Stomach (tissue), 9 donors: ENCODE data around the gene CRTAP. TPM values are rescaled to one million over a fixed set of nuclear protein-coding genes. Genes with fewer than 3 reads are reported as not detected.

Experiments used
- DNase-seq, 2 donors: peaks; one replicate each; pipeline versions ENCODE4 v3.0.0 to v3.0.0-alpha.2; 2013 to 2019
- H3K27ac ChIP-seq, 5 donors: fragments of 200-600 bp in 4 of 5; sonication (generic) in 4 of 5; one replicate each; pipeline ENCODE4 v1.5.1; 2013 to 2019; ENCODE audit warnings: mild to moderate bottlenecking in 1 of 5, moderate library complexity in 1 of 5
- H3K27me3 ChIP-seq, 3 donors: fragments of 200-600 bp; sonication (generic); one replicate each; pipeline ENCODE4 v1.5.1; 2017 to 2019; ENCODE audit warnings: mixed run types in 1 of 3
- H3K36me3 ChIP-seq, 4 donors: fragments of 200-600 bp; sonication (generic); 1 replicate in 3 of 4; 2 replicates in 1 of 4; pipeline ENCODE4 v1.5.1; 2016 to 2019
- H3K4me1 ChIP-seq, 4 donors: fragments of 200-600 bp; sonication (generic); one replicate each; pipeline ENCODE4 v1.5.1; 2016 to 2019
- H3K4me3 ChIP-seq, 4 donors: fragments of 200-600 bp; sonication (generic) in 3 of 4; one replicate each; pipeline ENCODE4 v1.5.1; 2016 to 2019; ENCODE audit warnings: mild to moderate bottlenecking in 1 of 4
- H3K9me3 ChIP-seq, 4 donors: fragments of 200-600 bp; sonication (generic); one replicate each; pipeline ENCODE4 v1.5.1; 2016 to 2019
- EP300 ChIP-seq: sonication (generic); formaldehyde crosslinking; IDR thresholded peaks from one replicate; pipeline ENCODE4 v1.6.1; 2017; ENCODE audit warnings: antibody characterized with exemption
- POLR2A ChIP-seq, 4 donors: fragments of 450-650 bp; IDR thresholded peaks; one replicate each; pipeline ENCODE4 v1.6.1; 2016; ENCODE audit warnings: antibody characterized with exemption in 4 of 4, control low read depth in 2 of 4, mild to moderate bottlenecking in 1 of 4, moderate library complexity in 1 of 4
- POLR2AphosphoS5 ChIP-seq, 3 donors: sonication (generic); formaldehyde crosslinking; IDR thresholded peaks; one replicate each; pipeline ENCODE4 v1.6.1; 2016; ENCODE audit warnings: antibody characterized with exemption in 3 of 3
- WGBS, 5 donors: extraction: QIAGEN DNeasy Blood & Tissue Kit in 3 of 5; methylation state at CpG; one replicate each; pipeline versions ENCODE4 v1.1.5 to v1.1.7; 2013 to 2018; 5-methylcytosine and 5-hydroxymethylcytosine counted together
- intact Hi-C: fragments of 100-400 bp; cut with DNase I; formaldehyde crosslinking; loops from one replicate; pipeline ENCODE4 v1.15.1; 2023; ENCODE audit warnings: low total_unique reads
- polyA plus RNA-seq, 3 donors: library from polyadenylated mRNA; stranded (reverse); fragments of 200-250 nt; gene quantifications; one replicate each; pipeline ENCODE4 v1.2.3, GENCODE V29; 2013
- total RNA-seq, 5 donors: library from RNA; depleted of rRNA; stranded (reverse); fragments of >200 nt; gene quantifications; one replicate each; pipeline versions ENCODE4 v1.1.0 to v1.2.3, GENCODE V29; 2014 to 2016
- TF ChIP-seq, protein P1 (sequence below), 7 experiments: fragments of 450-650 bp in 4 of 7; fragments of 200-600 bp in 3 of 7; sonication (generic) in 3 of 7; IDR thresholded peaks; one replicate each; pipeline ENCODE4 v1.5.1; 2016 to 2019; ENCODE audit warnings: antibody characterized with exemption in 7 of 7, control low read depth in 2 of 7, mild to moderate bottlenecking in 1 of 7
- donor health status: healthy with polysubstance abuse.
- donor health status: Bipolar disorder and iron deficiency.
- donor health status: healthy.

Gene CRTAP
- total and polyA plus RNA-seq, 8 donors = 65.2 to 284 (median 96.5) TPM

- Histone ChIP-seq H3K27ac (no peak overlapping the region), H3K4me3 (no peak overlapping the region), H3K4me1 (peaks cover 0 to 10% (median 0%) of the 10 kb centered on the region in 4 donors), H3K36me3 (no peaks in the 10 kb centered on the region), H3K9me3 (no peaks in the 10 kb centered on the region), H3K27me3 (peaks cover 0 to 3% (median 0%) of the 10 kb centered on the region in 3 donors)
- TF ChIP-seq POLR2A (IDR thresholded peaks at IDR 0.05) (no peak), EP300 (no peak), POLR2AphosphoS5 (IDR thresholded peaks at IDR 0.05) (no peak)
- TF ChIP-seq, protein P1, sequence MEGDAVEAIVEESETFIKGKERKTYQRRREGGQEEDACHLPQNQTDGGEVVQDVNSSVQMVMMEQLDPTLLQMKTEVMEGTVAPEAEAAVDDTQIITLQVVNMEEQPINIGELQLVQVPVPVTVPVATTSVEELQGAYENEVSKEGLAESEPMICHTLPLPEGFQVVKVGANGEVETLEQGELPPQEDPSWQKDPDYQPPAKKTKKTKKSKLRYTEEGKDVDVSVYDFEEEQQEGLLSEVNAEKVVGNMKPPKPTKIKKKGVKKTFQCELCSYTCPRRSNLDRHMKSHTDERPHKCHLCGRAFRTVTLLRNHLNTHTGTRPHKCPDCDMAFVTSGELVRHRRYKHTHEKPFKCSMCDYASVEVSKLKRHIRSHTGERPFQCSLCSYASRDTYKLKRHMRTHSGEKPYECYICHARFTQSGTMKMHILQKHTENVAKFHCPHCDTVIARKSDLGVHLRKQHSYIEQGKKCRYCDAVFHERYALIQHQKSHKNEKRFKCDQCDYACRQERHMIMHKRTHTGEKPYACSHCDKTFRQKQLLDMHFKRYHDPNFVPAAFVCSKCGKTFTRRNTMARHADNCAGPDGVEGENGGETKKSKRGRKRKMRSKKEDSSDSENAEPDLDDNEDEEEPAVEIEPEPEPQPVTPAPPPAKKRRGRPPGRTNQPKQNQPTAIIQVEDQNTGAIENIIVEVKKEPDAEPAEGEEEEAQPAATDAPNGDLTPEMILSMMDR (IDR thresholded peaks at IDR 0.05) = no peak
- 92 to 98% (median 93%) methylated on average over 18 to 19 of the region's 19 CpGs for WGBS, 5 donors
- DNase-seq = no peak
- intact Hi-C loops = no loop called here
These were observed 38.8 kb downstream of the CRTAP start for GRCh38 chr3:33152363-33153360.

- Histone ChIP-seq H3K36me3 (no peaks in the 10 kb centered on the region), H3K27me3 (peaks cover 0 to 3% (median 0%) of the 10 kb centered on the region in 3 donors), H3K4me1 (no peaks in the 10 kb centered on the region), H3K4me3 (no peak overlapping the region), H3K27ac (no peak overlapping the region), H3K9me3 (no peaks in the 10 kb centered on the region)
- intact Hi-C loops = no loop called here
- TF ChIP-seq, protein P1 (IDR thresholded peaks at IDR 0.05) = no peak
- no peak for TF ChIP-seq POLR2AphosphoS5 (IDR thresholded peaks at IDR 0.05)
- no peak for TF ChIP-seq EP300
- TF ChIP-seq POLR2A (IDR thresholded peaks at IDR 0.05) = no peak
- DNase-seq = no peak
- WGBS, 5 donors = 77 to 90% (median 88%) methylated on average over 4 of the region's 4 CpGs
These were observed 40.0 kb downstream of the CRTAP start for GRCh38 chr3:33153782-33154181.

DNA sequence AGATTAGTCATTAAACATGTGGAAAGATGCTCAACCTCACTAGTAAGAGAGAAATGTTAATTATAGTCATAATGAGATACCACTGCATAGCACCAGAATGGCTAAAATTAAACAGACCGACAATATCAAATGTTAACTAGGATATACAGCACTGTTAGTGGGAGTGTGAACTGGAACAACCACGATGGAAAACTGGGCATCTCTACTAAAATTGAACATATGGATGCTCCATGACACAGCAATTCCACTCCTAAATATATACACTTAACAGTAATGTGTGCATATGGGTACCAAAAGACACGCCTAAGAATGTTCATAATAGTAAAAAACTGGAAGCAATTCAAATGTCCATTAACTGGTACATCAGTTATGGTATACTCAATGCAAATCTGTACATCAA is 41.5 kb downstream of the CRTAP start:
- Histone ChIP-seq H3K27ac (no peak overlapping the region), H3K4me3 (no peak overlapping the region), H3K36me3 (no peaks in the 10 kb centered on the region), H3K27me3 (peaks cover 0 to 3% (median 0%) of the 10 kb centered on the region in 3 donors), H3K4me1 (no peaks in the 10 kb centered on the region), H3K9me3 (no peaks in the 10 kb centered on the region)
- no peak for TF ChIP-seq POLR2A (IDR thresholded peaks at IDR 0.05)
- TF ChIP-seq POLR2AphosphoS5 (IDR thresholded peaks at IDR 0.05) = no peak
- no peak for TF ChIP-seq EP300
- TF ChIP-seq, protein P1 (IDR thresholded peaks at IDR 0.05) = no peak
- no peak for DNase-seq
- intact Hi-C loops = no loop called here
- 71 to 86% (median 80%) methylated on average over 3 of the region's 3 CpGs for WGBS, 5 donors

- 87 to 92% (median 90%) methylated on average over 4 of the region's 4 CpGs for WGBS, 5 donors
- no peaks in the 10 kb centered on the region for H3K27me3 ChIP-seq
- H3K4me3 ChIP-seq = no peak overlapping the region
- H3K9me3 ChIP-seq = no peaks in the 10 kb centered on the region
- H3K4me1 ChIP-seq = no peaks in the 10 kb centered on the region
- DNase-seq = no peak
- H3K36me3 ChIP-seq = no peaks in the 10 kb centered on the region
- intact Hi-C loops = no loop called here
- no peak for TF ChIP-seq POLR2AphosphoS5 (IDR thresholded peaks at IDR 0.05)
- TF ChIP-seq, protein P1 (IDR thresholded peaks at IDR 0.05) = no peak
- no peak for TF ChIP-seq EP300
- no peak for TF ChIP-seq POLR2A (IDR thresholded peaks at IDR 0.05)
- no peak overlapping the region for H3K27ac ChIP-seq
These were observed 45.4 kb downstream of the CRTAP start for GRCh38 chr3:33159234-33159633.
